OCI-LY7 (cell line): ENCODE data around the gene ALOX15B.

Source experiments
- CTCF ChIP-seq: fragments of 200-600 bp; sonication (generic); conservative IDR thresholded peaks from 2 replicates; pipeline ENCODE4 v1.5.1; 2014; ENCODE audit warnings: mild to moderate bottlenecking, antibody characterized with exemption, low read length, moderate library complexity, mixed read lengths
- EZH2phosphoT487 ChIP-seq: fragments of 200-600 bp; sonication (generic); IDR thresholded peaks from 2 replicates; pipeline ENCODE4 v1.6.1; 2018; ENCODE audit warnings: low read depth, borderline replicate concordance, mild to moderate bottlenecking, mixed run types, antibody characterized with exemption, low read length, moderate library complexity, mixed read lengths

DNA sequence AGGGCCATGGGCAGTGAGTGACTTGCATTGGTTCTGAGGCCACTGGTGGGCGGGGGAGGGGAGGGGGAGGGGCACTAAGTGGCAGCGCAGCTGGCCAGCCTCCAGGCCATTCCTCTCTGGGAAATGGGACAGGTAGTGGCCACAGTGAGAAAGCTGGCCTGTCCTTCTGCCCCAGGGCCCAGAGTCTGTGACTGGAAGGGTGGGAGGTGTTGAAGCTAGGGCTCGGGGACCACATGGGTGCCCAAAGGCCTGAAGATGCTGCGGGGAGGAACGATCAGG, 49.0 kb downstream of the ALOX15B start:
- no peak for TF ChIP-seq CTCF
- no peak for TF ChIP-seq EZH2phosphoT487
